Fibroblast of skin of left biceps (primary cell): ENCODE measurements around the gene SHB.
"Not testable (repeated sequence)": the region's sequence is repeated elsewhere in the genome, so short reads cannot be mapped to it uniquely, and the experiment has no call there.

Experiments used
- DNase-seq, 2 experiments: peaks; one replicate each; pipeline ENCODE4 v3.0.0-alpha.2; 2013; ENCODE audit warnings: low read depth in 2 of 2

SHB gene

GRCh38 chr9:38063363-38063707 is 5.7 kb downstream of the SHB start:
- no peak for DNase-seq

- DNase-seq = no peak
These were observed 6.3 kb downstream of the SHB start for GRCh38 chr9:38062498-38063362.

GRCh38 chr9:38062106-38062497 is 6.9 kb downstream of the SHB start:
- no peak for DNase-seq

DNA sequence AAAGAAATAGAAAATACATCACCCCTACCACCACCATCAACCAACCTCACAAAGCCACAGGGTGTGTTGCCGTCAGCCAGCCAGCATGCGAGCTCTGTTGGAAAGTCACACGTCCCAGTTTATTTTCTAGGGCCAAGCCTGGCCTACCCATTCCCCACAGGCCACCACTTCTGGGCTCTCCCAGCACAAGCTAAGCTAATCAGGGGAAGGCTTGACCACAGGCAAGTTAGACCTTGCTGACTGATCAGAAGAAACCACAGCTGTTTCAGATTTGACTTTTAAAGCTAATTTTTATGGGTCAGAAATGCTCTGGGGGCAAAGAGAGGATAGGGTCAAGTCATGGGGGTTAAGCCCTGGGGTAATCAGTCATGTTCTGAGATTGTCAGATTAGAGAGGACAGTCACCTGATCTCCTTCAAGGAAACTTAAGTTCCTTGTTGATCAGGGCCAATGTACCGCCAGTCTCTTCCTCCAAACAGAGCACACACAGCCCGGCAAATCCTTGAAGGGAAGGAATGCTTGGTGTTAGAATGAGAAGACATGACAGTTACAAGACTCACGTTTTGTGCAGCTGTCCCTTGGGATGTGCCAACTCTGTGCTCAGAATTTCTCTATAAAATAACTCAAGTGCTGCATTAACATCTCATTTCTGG is 7.6 kb downstream of the SHB start:
- no peak for DNase-seq

GRCh38 chr9:38060681-38061080 is 8.3 kb downstream of the SHB start:
- DNase-seq = no peak

- DNase-seq = no peak
These were observed 9.6 kb downstream of the SHB start for GRCh38 chr9:38059233-38059936.

- no peak for DNase-seq
These were observed 10.4 kb downstream of the SHB start for GRCh38 chr9:38058452-38059232.

DNA sequence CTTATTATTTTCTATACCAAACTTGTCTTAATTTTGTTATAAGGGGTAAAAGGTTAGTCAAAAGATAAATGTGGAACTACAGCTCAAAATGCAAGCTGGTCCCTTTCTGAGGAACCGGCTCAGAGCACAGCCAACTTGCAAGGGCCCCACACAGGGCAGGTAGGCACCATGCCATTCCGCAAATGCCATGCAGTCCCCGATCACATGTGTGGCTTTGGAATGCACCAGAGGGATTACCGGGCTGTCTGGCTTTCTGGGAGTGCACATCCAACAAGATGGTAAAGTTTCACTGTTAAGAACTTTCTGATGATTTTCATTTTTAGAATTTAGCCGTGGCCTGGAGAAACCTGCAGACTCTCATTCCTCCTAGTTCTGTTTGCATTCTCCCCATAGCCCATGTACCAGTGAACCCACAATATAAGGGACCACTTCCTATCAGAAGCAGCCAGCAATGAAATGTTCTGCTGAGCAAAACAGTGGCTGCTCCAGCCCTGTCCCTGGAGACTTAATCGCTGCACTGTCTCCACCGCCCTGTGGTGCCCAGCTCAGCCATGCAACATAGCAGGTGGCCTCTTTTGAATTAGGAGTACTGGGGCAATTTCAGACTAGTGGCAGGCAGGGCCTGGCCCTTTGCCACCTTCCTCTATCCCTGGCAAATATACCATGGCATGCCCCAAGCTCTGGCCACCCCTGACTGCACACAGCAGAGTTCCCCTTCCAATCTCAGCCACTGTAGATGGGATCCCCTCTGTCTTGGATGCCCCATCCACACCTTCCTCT is 11.4 kb downstream of the SHB start:
- DNase-seq = no peak

- no peak for DNase-seq
These were observed 14.4 kb downstream of the SHB start for GRCh38 chr9:38054653-38055052.

DNA sequence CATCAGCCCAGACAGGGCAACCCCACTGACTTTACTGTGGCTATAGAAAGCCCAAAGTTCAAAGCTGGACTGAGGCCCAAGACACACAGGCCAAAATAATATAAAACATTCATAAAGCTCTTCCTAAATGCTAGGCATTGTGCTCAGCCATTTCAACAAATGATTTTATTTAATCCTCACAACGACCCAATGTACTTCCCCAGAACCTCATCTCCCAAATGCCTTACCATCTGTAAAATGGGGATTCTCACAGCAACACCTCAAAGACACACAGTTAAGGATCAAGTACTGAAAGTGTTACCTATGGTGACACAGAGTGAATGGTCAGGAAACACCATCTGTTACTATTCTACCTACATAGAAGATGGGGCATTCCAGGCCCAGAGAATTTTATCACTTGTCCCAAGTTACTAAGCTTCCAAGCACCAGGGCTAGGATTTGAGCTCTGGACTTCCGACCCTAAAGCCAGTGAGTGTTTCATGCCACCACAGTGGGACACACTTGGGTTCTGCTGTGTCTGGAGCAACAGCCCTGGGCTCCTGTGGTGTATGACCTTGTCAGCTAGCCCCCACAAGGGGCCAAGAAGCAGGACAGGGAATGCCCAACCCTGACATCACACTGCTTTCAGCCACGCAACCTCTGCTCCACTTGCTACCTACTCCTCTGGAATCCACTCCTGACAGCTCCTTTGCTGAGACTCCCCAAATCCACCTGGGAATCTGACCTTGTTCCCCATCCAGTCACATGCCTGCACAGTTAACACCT is 15.1 kb downstream of the SHB start:
- no peak for DNase-seq

GRCh38 chr9:38051780-38052546 is 17.1 kb downstream of the SHB start:
- no peak for DNase-seq

- no peak for DNase-seq
These were observed 20.6 kb downstream of the SHB start for GRCh38 chr9:38048316-38048969.

DNA sequence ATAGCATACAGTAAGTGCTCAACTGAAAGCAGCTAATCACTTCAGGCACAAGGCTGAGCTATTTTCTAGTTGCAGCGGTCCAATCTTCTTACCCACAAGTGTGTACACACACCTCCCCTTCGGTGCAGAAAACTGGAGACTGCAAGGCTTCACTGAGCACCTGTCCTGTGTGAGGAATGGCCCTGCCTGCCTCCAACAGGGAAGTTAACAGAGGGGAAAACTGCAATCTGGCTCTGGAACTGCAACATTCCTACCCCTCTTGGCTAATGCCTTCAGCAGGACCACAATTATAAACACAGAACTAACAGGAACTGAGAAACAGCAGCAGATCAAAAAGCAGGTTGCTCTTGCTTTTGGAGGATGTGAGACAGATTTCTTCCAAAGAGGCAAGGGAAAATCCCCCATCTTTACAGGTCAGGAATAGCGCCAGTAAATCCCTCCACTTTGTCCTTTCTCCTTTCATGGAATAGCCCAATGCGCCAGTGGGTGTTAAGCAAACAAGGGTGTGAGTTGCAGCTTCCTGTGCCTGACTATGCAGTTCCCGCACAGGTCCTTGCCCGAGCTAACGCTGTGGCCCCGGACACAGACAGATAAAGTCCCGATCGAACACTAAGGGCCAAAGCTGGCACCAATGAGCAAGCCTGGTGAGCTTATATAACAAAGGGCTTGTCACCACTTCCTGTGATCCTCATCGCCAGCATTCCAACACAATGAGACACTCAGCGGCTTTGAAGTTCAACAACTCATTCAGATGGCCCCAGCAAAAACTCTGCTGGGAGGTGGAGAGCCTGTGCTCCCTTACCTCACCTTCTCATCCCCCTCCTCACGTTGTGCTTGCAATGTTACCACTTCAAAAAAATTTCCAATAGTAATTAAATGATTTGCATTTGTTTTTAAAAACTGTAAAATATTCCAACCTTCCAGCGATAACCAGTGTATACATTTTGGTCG is 21.5 kb downstream of the SHB start:
- DNase-seq = peak; percentile 58 to 63

- no peak for DNase-seq
These were observed 22.2 kb downstream of the SHB start for GRCh38 chr9:38046661-38047300.

GRCh38 chr9:38045939-38046338 is 23.1 kb downstream of the SHB start:
- DNase-seq = not testable (repeated sequence)

DNA sequence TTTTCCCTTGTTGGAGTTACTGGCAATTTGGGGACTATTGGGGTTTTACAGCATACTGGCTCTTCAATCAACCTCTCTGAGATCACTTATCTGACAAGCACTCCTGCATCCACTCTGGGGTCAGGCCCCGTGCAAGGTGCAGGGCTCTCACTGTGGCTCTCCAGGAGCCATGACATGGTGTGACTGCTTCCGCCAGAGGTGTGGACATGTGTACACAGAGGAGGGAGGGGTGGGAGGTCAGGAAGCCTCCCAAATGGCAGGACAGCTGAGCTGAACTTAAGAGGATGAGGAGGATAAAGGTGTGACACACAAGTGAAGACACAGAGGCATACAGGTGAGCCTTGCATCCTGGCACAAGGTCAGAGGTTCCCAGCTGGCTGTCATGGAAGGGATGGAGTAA is 24.3 kb downstream of the SHB start:
- no peak for DNase-seq

DNA sequence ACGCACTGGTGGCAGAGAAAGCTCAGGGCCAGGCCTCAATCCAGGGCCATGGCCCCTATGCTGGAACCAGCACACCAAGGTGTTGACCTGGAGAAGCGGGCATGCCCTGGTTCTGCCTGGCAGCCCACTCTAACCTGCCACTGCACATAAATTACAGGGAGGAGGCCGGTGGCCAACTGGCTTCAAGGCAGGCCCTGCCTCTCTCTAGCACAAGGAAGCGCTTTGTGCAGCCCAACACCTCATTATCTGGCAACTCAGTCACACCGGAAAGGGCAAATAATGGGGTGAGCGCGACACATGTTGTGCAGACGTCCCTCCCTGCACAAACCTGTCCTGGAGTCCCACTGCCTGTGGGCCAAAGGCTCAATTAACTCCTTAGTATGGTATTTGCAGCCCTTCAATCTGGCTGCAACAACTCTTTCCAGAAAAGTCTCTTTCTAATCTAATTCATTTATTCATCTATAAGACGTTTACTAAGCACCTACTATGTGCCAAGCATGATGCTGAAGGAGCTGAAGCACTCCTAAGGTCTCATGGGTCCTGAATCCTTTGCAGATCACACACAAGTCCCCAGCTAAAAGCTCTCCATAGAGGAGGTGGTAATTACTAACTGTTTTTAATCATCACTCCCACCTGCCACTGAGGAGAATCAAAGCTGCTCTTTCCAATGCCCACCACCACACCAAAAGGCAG is 24.9 kb downstream of the SHB start:
- DNase-seq = no peak
